Keratinocyte (primary cell): ENCODE data around the gene RNASE7. TPM values are rescaled to one million over a fixed set of nuclear protein-coding genes. Genes with fewer than 3 reads are reported as not detected.

Experiments used
- DNase-seq: peaks from one replicate; pipeline ENCODE4 v3.0.0-alpha.2; 2011; ENCODE audit warnings: low read depth, missing footprints, low spot score
- FAIRE-seq: peaks from 2 replicates; lab custom pipeline; 2011; peaks lifted over from hg19 to GRCh38; lab: Jason Lieb, UNC
- H2AFZ ChIP-seq: 2 replicates; pipeline ENCODE4 v1.6.0; 2012; ENCODE audit warnings: low read length, control low read depth, inconsistent platforms; ENCODE audit not compliant: control insufficient read depth
- H3K27ac ChIP-seq: 2 replicates; pipeline ENCODE4 v1.5.1; 2011; ENCODE audit warnings: low read length; ENCODE audit not compliant: control insufficient read depth, insufficient read depth
- H3K27me3 ChIP-seq: 3 replicates; pipeline ENCODE4 v1.6.0; 2011; ENCODE audit warnings: low read length; ENCODE audit not compliant: control insufficient read depth, insufficient read depth; ENCODE audit errors: extremely low read depth
- H3K36me3 ChIP-seq, 2 experiments: 2 replicates in 1 of 2; 3 replicates in 1 of 2; pipeline ENCODE4 v1.5.1; 2011; ENCODE audit warnings: low read length in 2 of 2, mild to moderate bottlenecking in 1 of 2; ENCODE audit not compliant: control insufficient read depth in 2 of 2, insufficient read depth in 2 of 2; ENCODE audit errors: extremely low read depth in 1 of 2
- H3K4me1 ChIP-seq: 3 replicates; pipeline ENCODE4 v1.5.1; 2011; ENCODE audit warnings: low read length; ENCODE audit not compliant: control insufficient read depth, insufficient read depth; ENCODE audit errors: extremely low read depth
- H3K4me2 ChIP-seq: 3 replicates; pipeline ENCODE4 v1.6.0; 2011; ENCODE audit warnings: low read depth, low read length; ENCODE audit not compliant: control insufficient read depth, insufficient read depth; ENCODE audit errors: extremely low read depth
- H3K4me3 ChIP-seq, 3 experiments: fragments of 200-600 bp in 1 of 3; sonication (generic) in 1 of 3; 2 replicates in 2 of 3; 3 replicates in 1 of 3; pipeline ENCODE4 v1.5.1; 2011 to 2016; ENCODE audit warnings: low read length in 3 of 3, mild to moderate bottlenecking in 3 of 3, control low read depth in 2 of 3, inconsistent platforms in 1 of 3, low read depth in 1 of 3, mixed read lengths in 1 of 3, mixed run types in 1 of 3, moderate library complexity in 1 of 3; ENCODE audit not compliant: control insufficient read depth in 2 of 3, insufficient read depth in 2 of 3; ENCODE audit errors: extremely low read depth in 1 of 3
- H3K79me2 ChIP-seq: 2 replicates; pipeline ENCODE4 v1.6.0; 2012; ENCODE audit warnings: low read length; ENCODE audit not compliant: control insufficient read depth, insufficient read depth
- H3K9ac ChIP-seq: 3 replicates; pipeline ENCODE4 v1.6.0; 2011; ENCODE audit warnings: low read length; ENCODE audit not compliant: control insufficient read depth, insufficient read depth; ENCODE audit errors: extremely low read depth
- H3K9me1 ChIP-seq: 3 replicates; pipeline ENCODE4 v1.6.0; 2011; ENCODE audit warnings: low read length; ENCODE audit not compliant: control insufficient read depth, insufficient read depth; ENCODE audit errors: extremely low read depth
- H3K9me3 ChIP-seq: 2 replicates; pipeline ENCODE4 v1.5.1; 2012; ENCODE audit warnings: low read depth, low read length; ENCODE audit not compliant: control insufficient read depth
- H4K20me1 ChIP-seq: 3 replicates; pipeline ENCODE4 v1.6.0; 2011; ENCODE audit warnings: low read length; ENCODE audit not compliant: control insufficient read depth, insufficient read depth; ENCODE audit errors: extremely low read depth
- CTCF ChIP-seq, 3 experiments: IDR thresholded peaks in 1 of 3; conservative IDR thresholded peaks in 1 of 3; optimal IDR thresholded peaks in 1 of 3; 2 replicates in 2 of 3; 3 replicates in 1 of 3; pipeline versions ENCODE3 to v1.5.1; 2011; ENCODE audit warnings: low read length in 3 of 3, mild to moderate bottlenecking in 3 of 3, moderate library complexity in 2 of 3, control low read depth in 1 of 3, inconsistent platforms in 1 of 3; ENCODE audit not compliant: insufficient read depth in 2 of 3; ENCODE audit errors: extremely low read depth in 1 of 3
- EZH2 ChIP-seq: IDR thresholded peaks from one replicate; pipeline ENCODE4 v1.6.1; 2012; ENCODE audit warnings: inconsistent platforms, mild to moderate bottlenecking, low read length, moderate library complexity
- dilution Hi-C: fragments of 300-500 bp; cut with MboI; formaldehyde crosslinking; loops from one replicate; pipeline ENCODE4 v1.7.0; 2020; ENCODE audit warnings: low sequenced_read_pairs; ENCODE audit not compliant: extremely low pct_ligation_motif_present
- polyA plus RNA-seq, 5 experiments: library from polyadenylated mRNA; depleted of rRNA in 3 of 5; stranded (reverse) in 3 of 5; stranded (forward) in 1 of 5; unstranded in 1 of 5; fragments of >200 nt; gene quantifications; 1 replicate in 1 of 5; 2 replicates in 3 of 5; 3 replicates in 1 of 5; pipeline versions ENCODE4 v1.2.1 to v1.2.3, GENCODE V29; 2011 to 2012; ENCODE audit warnings: missing spikeins in 2 of 5, low read depth in 1 of 5, low replicate concordance in 1 of 5

RNASE7 gene
- polyA plus RNA-seq, 1 donor (not counting 4 experiments of a cell fraction or from before 2014, with no cell fraction given), result 17.4 TPM

GRCh38 chr14:21038441-21039422 lies 3.4 kb upstream of the RNASE7 start:
- Histone ChIP-seq H3K9me1 (no peaks in the 10 kb centered on the region), H3K4me1 (peaks cover 51% of the 10 kb centered on the region), H2AFZ (peak overlapping the region; percentile 73), H3K36me3 (no peaks in the 10 kb centered on the region), H3K4me2 (peak overlapping the region; percentile 5), H3K9me3 (no peaks in the 10 kb centered on the region), H3K79me2 (peaks cover 12% of the 10 kb centered on the region), H4K20me1 (no peaks in the 10 kb centered on the region), H3K27ac (no peak overlapping the region), H3K4me3 (no peak overlapping the region), H3K9ac (no peak overlapping the region), H3K27me3 (no peaks in the 10 kb centered on the region)
- dilution Hi-C loops, result no loop called here
- FAIRE-seq (peak; percentile 46), DNase-seq (no peak)
- TF ChIP-seq EZH2 (no peak), CTCF (optimal IDR thresholded peaks at IDR 0.05 in 1 of 3, IDR thresholded peaks at IDR 0.05 in 1 of 3, conservative IDR thresholded peaks at IDR 0.05 in 1 of 3; ENCODE audit: extremely low read depth in 1 of 3, insufficient read depth in 2 of 3, low read length in 3 of 3) (no peak)

GRCh38 chr14:21039585-21040369 lies 2.4 kb upstream of the RNASE7 start:
- H3K4me1 ChIP-seq, result peaks cover 53% of the 10 kb centered on the region
- H3K4me2 ChIP-seq, result peak overlapping the region; percentile 9
- no peaks in the 10 kb centered on the region for H3K9me3 ChIP-seq
- H3K79me2 ChIP-seq, result peaks cover 12% of the 10 kb centered on the region
- no peak overlapping the region for H3K27ac ChIP-seq
- H3K9me1 ChIP-seq, result no peaks in the 10 kb centered on the region
- no peaks in the 10 kb centered on the region for H3K36me3 ChIP-seq
- H3K27me3 ChIP-seq, result no peaks in the 10 kb centered on the region
- DNase-seq, result no peak
- dilution Hi-C loops, result no loop called here
- no peaks in the 10 kb centered on the region for H4K20me1 ChIP-seq
- no peak overlapping the region for H3K4me3 ChIP-seq
- TF ChIP-seq EZH2 (no peak), CTCF (optimal IDR thresholded peaks at IDR 0.05 in 1 of 3, IDR thresholded peaks at IDR 0.05 in 1 of 3, conservative IDR thresholded peaks at IDR 0.05 in 1 of 3; ENCODE audit: extremely low read depth in 1 of 3, insufficient read depth in 2 of 3, low read length in 3 of 3) (peak; percentile 67 to 73 (median 72))
- peak overlapping the region; percentile 11 for H2AFZ ChIP-seq
- peak; percentile 73 for FAIRE-seq
- no peak overlapping the region for H3K9ac ChIP-seq
